HepG2 (cell line): ENCODE measurements around the gene PPP1R13L. TPM values are rescaled to one million over a fixed set of nuclear protein-coding genes. Genes with fewer than 3 reads are reported as not detected.

ENCODE experiments used
- AGO2 ChIP-seq: fragments of 200-400 bp; formaldehyde crosslinking; optimal IDR thresholded peaks from 2 replicates; pipeline ENCODE3; 2017; ENCODE audit warnings: mild to moderate bottlenecking, low read depth, low read length, moderate library complexity
- MTA3 ChIP-seq: sonication (generic); formaldehyde crosslinking; IDR thresholded peaks from 2 replicates; pipeline ENCODE4 v1.4.0; 2020; ENCODE audit warnings: missing genetic modification reagents
- NAIF1 ChIP-seq: sonication (generic); formaldehyde crosslinking; IDR thresholded peaks from 2 replicates; pipeline ENCODE4 v1.5.0; 2020; ENCODE audit warnings: mild to moderate bottlenecking, missing genetic modification reagents, borderline replicate concordance
- NR2F6 ChIP-seq, 2 experiments: IDR thresholded peaks; 2 replicates each; pipeline ENCODE4 v1.6.1; 2016; ENCODE audit warnings: antibody characterized with exemption in 1 of 2, mild to moderate bottlenecking in 1 of 2
- POLR2A ChIP-seq, 2 experiments: IDR thresholded peaks; 2 replicates each; pipeline ENCODE4 v1.6.1; 2011; ENCODE audit warnings: low read depth in 2 of 2, low read length in 2 of 2, mild to moderate bottlenecking in 1 of 2, moderate library complexity in 1 of 2; ENCODE audit not compliant: insufficient read depth in 1 of 2
- TOPORS ChIP-seq: sonication (generic); formaldehyde crosslinking; IDR thresholded peaks from 2 replicates; pipeline ENCODE4 v1.8.0; 2023; ENCODE audit warnings: mild to moderate bottlenecking, missing genetic modification reagents
- ZMYM2 ChIP-seq: sonication (generic); formaldehyde crosslinking; IDR thresholded peaks from 2 replicates; pipeline ENCODE4 v1.8.0; 2022; ENCODE audit warnings: mild to moderate bottlenecking, missing genetic modification reagents
- ZNF136 ChIP-seq: sonication (generic); formaldehyde crosslinking; IDR thresholded peaks from 2 replicates; pipeline ENCODE4 v1.8.1; 2022; ENCODE audit warnings: low read depth, mild to moderate bottlenecking, moderate library complexity, missing genetic modification reagents
- ZNF232 ChIP-seq: sonication (generic); formaldehyde crosslinking; IDR thresholded peaks from 2 replicates; pipeline ENCODE4 v1.4.0; 2020; ENCODE audit warnings: missing genetic modification reagents, borderline replicate concordance
- ZNF3 ChIP-seq: IDR thresholded peaks from 2 replicates; pipeline ENCODE4 v1.7.0; 2017; ENCODE audit warnings: inconsistent platforms
- ZNF557 ChIP-seq: sonication (generic); formaldehyde crosslinking; IDR thresholded peaks from 2 replicates; pipeline ENCODE4 v1.4.0; 2020; ENCODE audit warnings: missing genetic modification reagents
- ZSCAN9 ChIP-seq: IDR thresholded peaks from 2 replicates; pipeline ENCODE4 v1.6.1; 2016; ENCODE audit warnings: borderline replicate concordance
- polyA plus RNA-seq, 8 experiments: library from polyadenylated mRNA; depleted of rRNA in 3 of 8; stranded (reverse) in 7 of 8; unstranded in 1 of 8; fragments of >200 nt; fragmentation: Illumina TruSeq in 4 of 8; extraction: Trizol in 4 of 8; gene quantifications; 2 replicates each; pipeline versions ENCODE4 v1.2.1 to v1.2.3, GENCODE V29; 2011 to 2016; ENCODE audit warnings: low read depth in 4 of 8, missing spikeins in 1 of 8, mixed read lengths in 1 of 8; ENCODE audit not compliant: insufficient read depth in 1 of 8
- total RNA-seq, 5 experiments: library from RNA; depleted of rRNA; stranded (reverse); fragments of >200 nt; fragmentation: Illumina TruSeq; extraction: Trizol; gene quantifications; 2 replicates each; pipeline ENCODE4 v1.2.3, GENCODE V29; 2016; ENCODE audit warnings: low read depth in 1 of 5
- TF ChIP-seq, protein P1 (sequence below): fragments of 450-650 bp; IDR thresholded peaks from 2 replicates; pipeline ENCODE4 v1.6.1; 2017; ENCODE audit warnings: mild to moderate bottlenecking
- TF ChIP-seq, protein P2 (sequence below): sonication (generic); formaldehyde crosslinking; IDR thresholded peaks from 2 replicates; pipeline ENCODE4 v1.4.0; 2020; ENCODE audit warnings: missing genetic modification reagents, mild to moderate bottlenecking, borderline replicate concordance
- TF ChIP-seq, protein P3 (sequence below): sonication (generic); formaldehyde crosslinking; conservative IDR thresholded peaks from 2 replicates; pipeline ENCODE4 v1.4.0; 2020; ENCODE audit warnings: missing genetic modification reagents

Gene PPP1R13L
- total and polyA plus RNA-seq, 2 of the 13 experiments (the other 11 are each of a cell fraction or from before 2014, with no cell fraction given): 1.3 to 6.6 TPM

DNA sequence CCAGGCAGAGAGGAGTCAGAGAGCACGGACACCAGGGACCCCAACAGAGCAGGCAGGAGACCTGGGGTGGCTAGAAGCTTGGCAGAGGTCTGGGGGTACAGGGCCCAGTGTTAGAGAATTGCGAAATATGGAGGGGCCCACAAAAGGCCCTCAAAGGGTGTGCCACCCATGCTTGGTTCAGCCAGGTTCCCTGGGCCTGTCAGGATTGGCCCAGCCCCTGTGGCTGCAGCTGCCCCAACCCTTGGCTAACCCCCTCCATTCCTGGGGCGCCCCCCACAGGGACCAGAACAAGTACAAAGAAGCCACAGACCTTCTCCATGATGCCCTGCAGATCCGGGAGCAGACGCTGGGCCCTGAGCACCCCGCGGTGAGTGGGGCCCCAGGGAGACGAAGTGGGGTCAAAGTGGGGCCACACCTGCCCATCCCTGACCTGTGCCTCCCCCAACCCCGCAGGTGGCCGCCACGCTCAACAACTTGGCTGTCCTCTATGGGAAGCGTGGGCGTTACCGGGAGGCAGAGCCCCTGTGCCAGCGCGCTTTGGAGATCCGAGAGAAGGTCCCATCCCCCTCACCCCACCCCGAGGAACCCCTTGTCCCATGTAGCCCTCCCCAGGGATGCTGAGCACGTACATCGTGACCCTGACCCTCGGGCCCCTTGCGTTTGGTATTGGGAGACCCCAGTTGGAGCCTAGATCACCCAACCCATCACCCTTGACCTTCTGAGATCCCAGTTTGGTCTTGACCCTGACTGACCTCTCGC, 56.3 kb downstream of the PPP1R13L start (continued):
- TF ChIP-seq, protein P1, sequence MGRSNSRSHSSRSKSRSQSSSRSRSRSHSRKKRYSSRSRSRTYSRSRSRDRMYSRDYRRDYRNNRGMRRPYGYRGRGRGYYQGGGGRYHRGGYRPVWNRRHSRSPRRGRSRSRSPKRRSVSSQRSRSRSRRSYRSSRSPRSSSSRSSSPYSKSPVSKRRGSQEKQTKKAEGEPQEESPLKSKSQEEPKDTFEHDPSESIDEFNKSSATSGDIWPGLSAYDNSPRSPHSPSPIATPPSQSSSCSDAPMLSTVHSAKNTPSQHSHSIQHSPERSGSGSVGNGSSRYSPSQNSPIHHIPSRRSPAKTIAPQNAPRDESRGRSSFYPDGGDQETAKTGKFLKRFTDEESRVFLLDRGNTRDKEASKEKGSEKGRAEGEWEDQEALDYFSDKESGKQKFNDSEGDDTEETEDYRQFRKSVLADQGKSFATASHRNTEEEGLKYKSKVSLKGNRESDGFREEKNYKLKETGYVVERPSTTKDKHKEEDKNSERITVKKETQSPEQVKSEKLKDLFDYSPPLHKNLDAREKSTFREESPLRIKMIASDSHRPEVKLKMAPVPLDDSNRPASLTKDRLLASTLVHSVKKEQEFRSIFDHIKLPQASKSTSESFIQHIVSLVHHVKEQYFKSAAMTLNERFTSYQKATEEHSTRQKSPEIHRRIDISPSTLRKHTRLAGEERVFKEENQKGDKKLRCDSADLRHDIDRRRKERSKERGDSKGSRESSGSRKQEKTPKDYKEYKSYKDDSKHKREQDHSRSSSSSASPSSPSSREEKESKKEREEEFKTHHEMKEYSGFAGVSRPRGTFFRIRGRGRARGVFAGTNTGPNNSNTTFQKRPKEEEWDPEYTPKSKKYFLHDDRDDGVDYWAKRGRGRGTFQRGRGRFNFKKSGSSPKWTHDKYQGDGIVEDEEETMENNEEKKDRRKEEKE: no peak
- TF ChIP-seq, protein P2, sequence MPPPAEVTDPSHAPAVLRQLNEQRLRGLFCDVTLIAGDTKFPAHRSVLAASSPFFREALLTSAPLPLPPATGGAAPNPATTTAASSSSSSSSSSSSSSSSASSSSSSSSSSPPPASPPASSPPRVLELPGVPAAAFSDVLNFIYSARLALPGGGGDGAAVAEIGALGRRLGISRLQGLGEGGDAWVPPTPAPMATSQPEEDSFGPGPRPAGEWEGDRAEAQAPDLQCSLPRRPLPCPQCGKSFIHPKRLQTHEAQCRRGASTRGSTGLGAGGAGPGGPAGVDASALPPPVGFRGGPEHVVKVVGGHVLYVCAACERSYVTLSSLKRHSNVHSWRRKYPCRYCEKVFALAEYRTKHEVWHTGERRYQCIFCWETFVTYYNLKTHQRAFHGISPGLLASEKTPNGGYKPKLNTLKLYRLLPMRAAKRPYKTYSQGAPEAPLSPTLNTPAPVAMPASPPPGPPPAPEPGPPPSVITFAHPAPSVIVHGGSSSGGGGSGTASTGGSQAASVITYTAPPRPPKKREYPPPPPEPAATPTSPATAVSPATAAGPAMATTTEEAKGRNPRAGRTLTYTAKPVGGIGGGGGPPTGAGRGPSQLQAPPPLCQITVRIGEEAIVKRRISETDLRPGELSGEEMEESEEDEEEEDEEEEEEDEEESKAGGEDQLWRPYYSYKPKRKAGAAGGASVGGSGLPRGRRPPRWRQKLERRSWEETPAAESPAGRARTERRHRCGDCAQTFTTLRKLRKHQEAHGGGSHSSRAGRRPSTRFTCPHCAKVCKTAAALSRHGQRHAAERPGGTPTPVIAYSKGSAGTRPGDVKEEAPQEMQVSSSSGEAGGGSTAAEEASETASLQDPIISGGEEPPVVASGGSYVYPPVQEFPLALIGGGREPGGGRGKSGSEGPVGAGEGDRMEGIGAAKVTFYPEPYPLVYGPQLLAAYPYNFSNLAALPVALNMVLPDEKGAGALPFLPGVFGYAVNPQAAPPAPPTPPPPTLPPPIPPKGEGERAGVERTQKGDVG: no peak
- no peak for TF ChIP-seq ZNF136
- TF ChIP-seq TOPORS (CRISPR knock-in tag): no peak
- TF ChIP-seq ZMYM2: no peak
- peak; percentile 88 for TF ChIP-seq AGO2
- TF ChIP-seq ZNF557 (CRISPR knock-in tag): no peak
- TF ChIP-seq MTA3 (CRISPR knock-in tag): no peak
- no peak for TF ChIP-seq ZSCAN9 (CRISPR knock-in tag)
- no peak for TF ChIP-seq ZNF3 (CRISPR knock-in tag)
- no peak for TF ChIP-seq NAIF1 (CRISPR knock-in tag)
- TF ChIP-seq NR2F6 (IDR thresholded peaks at IDR 0.05): peak; percentile 51; the same call in 1 of the 2 replicates
- no peak for TF ChIP-seq NR2F6 (CRISPR knock-in tag; IDR thresholded peaks at IDR 0.05)
- TF ChIP-seq ZNF232 (CRISPR knock-in tag): no peak
- peak in 1 of 2 experiments; percentile 18; a peak in 1 of 4 replicates for TF ChIP-seq POLR2A (IDR thresholded peaks at IDR 0.05; ENCODE audit: insufficient read depth in 1 of 2, low read depth in 2 of 2, low read length in 2 of 2)
- TF ChIP-seq, protein P3, sequence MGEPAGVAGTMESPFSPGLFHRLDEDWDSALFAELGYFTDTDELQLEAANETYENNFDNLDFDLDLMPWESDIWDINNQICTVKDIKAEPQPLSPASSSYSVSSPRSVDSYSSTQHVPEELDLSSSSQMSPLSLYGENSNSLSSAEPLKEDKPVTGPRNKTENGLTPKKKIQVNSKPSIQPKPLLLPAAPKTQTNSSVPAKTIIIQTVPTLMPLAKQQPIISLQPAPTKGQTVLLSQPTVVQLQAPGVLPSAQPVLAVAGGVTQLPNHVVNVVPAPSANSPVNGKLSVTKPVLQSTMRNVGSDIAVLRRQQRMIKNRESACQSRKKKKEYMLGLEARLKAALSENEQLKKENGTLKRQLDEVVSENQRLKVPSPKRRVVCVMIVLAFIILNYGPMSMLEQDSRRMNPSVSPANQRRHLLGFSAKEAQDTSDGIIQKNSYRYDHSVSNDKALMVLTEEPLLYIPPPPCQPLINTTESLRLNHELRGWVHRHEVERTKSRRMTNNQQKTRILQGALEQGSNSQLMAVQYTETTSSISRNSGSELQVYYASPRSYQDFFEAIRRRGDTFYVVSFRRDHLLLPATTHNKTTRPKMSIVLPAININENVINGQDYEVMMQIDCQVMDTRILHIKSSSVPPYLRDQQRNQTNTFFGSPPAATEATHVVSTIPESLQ: no peak
